ENCODE data around the gene USP49.

USP49 gene

DNA sequence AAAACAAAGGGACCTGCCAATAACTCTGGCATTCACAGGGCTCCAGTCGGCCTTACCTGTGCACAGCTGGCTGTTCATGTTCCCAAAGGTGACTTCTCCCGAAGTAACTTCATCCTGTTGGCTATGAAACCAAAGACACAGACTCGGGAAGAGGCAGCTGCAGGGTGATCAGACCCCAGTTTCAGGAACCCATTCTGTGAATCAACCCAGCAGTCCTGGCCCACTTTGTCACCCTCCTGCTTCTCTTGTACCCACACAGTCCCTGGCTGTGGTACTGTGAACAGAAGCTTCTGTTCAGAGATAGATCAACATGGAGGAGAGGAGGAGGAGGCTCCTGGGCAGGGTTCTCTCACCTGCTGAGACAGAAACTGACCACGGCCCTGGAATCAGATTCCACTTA, 139.3 kb downstream of the USP49 start:
- TF ChIP-seq, protein P1, sequence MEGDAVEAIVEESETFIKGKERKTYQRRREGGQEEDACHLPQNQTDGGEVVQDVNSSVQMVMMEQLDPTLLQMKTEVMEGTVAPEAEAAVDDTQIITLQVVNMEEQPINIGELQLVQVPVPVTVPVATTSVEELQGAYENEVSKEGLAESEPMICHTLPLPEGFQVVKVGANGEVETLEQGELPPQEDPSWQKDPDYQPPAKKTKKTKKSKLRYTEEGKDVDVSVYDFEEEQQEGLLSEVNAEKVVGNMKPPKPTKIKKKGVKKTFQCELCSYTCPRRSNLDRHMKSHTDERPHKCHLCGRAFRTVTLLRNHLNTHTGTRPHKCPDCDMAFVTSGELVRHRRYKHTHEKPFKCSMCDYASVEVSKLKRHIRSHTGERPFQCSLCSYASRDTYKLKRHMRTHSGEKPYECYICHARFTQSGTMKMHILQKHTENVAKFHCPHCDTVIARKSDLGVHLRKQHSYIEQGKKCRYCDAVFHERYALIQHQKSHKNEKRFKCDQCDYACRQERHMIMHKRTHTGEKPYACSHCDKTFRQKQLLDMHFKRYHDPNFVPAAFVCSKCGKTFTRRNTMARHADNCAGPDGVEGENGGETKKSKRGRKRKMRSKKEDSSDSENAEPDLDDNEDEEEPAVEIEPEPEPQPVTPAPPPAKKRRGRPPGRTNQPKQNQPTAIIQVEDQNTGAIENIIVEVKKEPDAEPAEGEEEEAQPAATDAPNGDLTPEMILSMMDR (IDR thresholded peaks at IDR 0.05; ENCODE audit: low read depth, low read length, missing control alignments): no peak
- no peak for DNase-seq (ENCODE audit: low read depth)
- H3K4me3 ChIP-seq (ENCODE audit: low read depth, low read length): no peak overlapping the region

DNA sequence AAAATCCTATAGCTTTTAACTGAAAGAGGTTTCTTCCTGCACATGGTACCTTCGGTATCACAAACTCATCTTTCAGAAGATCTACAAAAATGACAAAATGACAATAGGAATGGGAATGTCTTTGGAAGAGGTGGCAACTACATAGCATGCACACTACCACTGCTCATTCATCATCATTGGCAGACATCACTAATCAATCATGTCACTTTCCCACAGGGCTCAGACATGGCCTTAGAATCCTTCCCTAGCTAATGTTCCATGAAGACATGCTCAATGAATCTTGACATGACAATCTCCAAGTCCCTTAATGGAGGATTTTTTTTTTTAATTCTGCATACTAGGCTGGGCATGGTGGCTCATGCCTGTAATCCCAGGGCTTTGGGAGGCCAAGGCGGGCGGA, 144.8 kb downstream of the USP49 start:
- no peak overlapping the region for H3K4me3 ChIP-seq (ENCODE audit: low read depth, low read length)
- DNase-seq (ENCODE audit: low read depth): no peak
- TF ChIP-seq, protein P1 (IDR thresholded peaks at IDR 0.05; ENCODE audit: low read depth, low read length, missing control alignments): no peak

DNA sequence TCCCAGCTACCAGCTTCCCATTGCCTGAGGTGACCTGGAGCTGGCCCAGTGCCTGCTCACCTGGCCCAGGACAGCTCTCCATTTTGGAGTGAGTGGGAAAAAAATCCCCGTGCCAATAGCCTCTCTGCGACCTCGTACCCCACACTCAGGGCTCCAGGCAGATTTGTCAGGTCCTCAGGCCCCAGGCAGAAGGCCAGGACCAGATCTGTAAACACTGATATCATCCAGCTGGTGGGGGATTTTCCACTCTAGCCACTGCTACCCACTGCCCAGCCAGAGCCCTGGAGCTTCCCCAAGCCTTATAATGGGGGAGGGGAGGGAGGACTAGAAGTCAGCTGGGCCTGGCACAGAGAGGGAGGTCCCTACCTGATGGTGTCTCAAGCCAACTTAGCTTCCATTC, 146.6 kb downstream of the USP49 start:
- DNase-seq (ENCODE audit: low read depth): no peak
- TF ChIP-seq, protein P1 (IDR thresholded peaks at IDR 0.05; ENCODE audit: low read depth, low read length, missing control alignments): no peak
- H3K4me3 ChIP-seq (ENCODE audit: low read depth, low read length): no peak overlapping the region

DNA sequence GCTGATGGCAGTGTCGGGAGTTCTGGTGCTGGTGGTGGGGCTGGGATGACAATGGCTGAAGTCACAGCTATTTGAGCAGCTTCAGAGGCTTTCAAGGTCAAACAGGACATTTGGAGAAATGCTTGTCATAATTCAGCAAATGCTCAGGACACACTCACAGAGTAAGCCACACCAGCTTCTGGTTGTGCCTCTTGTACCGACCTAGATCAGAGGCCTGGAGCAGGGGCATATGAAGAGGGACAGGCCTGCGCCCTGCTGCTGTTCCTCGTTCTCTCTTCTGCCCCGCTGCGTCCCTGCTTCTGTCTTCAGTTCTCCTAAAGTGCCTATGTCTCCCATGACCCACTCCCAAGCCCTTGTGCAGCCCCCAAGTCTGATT, 147.1 kb downstream of the USP49 start:
- TF ChIP-seq, protein P1 (IDR thresholded peaks at IDR 0.05; ENCODE audit: low read depth, low read length, missing control alignments): no peak
- no peak overlapping the region for H3K4me3 ChIP-seq (ENCODE audit: low read depth, low read length)

DNA sequence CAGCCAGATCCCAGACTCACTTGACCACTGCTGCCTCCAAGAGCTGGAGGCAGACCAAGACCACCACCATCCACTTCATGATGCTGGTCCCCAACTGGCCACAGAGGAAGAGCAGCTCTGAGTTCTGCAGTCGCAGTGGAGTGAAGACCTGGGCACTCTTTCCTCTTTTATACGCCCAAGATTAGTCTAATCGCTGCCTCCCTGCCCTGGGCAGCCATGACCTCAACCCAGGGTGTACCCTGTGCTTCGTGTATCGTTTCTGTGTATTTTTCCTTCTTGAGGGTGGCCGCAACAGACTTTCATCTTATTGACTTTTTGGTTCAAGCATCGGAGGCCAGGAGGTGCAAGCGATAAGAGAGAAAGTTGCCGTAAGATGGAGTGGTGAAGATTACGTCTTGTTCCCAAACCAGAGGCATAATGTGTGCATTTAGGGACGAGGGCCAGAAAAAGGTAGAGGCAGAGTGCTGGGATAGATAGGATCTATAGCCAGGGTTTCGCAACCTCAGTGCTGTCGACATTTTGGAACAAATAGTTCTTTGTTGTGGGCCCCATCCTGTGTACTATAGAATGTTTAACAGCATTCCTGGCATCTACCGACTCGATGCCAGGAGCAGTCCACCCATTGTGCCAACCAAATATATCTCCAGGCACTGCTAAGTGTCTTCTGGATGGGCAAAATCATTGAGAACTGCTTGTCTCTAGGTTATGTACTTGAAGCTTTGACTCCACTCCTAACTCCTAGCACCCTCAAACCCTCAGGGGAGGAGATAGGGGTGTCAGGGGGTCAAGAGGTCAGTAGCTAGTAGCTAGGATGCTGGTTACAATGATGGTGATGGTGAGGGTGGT, 147.7 kb downstream of the USP49 start, which contains the start of gene PGC:
TSS of gene PGC (minus strand) at position 142 of the 846 bp plus-strand sequence. CDS start at position 79, 63 bp downstream.
- no peak within 1 kb of the TSS for H3K4me3 ChIP-seq (ENCODE audit: low read depth, low read length)
- TF ChIP-seq, protein P1 (IDR thresholded peaks at IDR 0.05; ENCODE audit: low read depth, low read length, missing control alignments): no peak
- DNase-seq (ENCODE audit: low read depth): no peak

More for the DNA sequence above, 147.1 kb downstream of the USP49 start:
- no peak for DNase-seq (ENCODE audit: low read depth)

DNA sequence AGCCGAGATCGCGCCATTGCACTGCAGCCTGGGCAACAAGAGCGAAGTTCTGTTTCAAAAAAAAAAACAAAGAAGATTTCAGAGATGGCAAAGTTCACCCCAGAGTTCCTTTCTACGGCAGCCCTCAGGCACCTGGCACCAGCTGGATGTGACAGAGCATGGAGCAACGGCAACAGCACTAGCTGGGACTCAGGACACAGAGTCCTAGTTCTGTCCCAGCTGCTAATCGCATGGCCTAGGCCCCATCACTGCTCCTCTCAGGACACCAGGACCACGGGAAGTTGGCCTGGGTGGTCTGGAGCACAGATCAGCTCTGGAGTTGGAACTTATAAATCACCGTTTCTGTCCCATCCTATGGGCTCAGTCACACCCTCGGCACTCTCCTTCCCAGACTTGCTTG, 149.1 kb downstream of the USP49 start:
- TF ChIP-seq, protein P1 (IDR thresholded peaks at IDR 0.05; ENCODE audit: low read depth, low read length, missing control alignments): no peak
- no peak for DNase-seq (ENCODE audit: low read depth)

More for the DNA sequence above, 149.1 kb downstream of the USP49 start:
- H3K4me3 ChIP-seq (ENCODE audit: low read depth, low read length): no peak overlapping the region
